Activated CD4-positive, CD25-positive, alpha-beta regulatory T cell treated with anti-CD3 and anti-CD28 coated beads, Interleukin-2, amount 50 U/mL, for 16 hours (primary cell): Measurements from ENCODE around the gene SBNO2.

Source experiments
- DNase-seq: peaks from one replicate; pipeline ENCODE4 v3.0.0-alpha.2; 2020; ENCODE audit warnings: low read depth, low spot score

Gene SBNO2

GRCh38 chr19:1089891-1090290, 84.2 kb downstream of the SBNO2 start:
- DNase-seq = no peak

DNA sequence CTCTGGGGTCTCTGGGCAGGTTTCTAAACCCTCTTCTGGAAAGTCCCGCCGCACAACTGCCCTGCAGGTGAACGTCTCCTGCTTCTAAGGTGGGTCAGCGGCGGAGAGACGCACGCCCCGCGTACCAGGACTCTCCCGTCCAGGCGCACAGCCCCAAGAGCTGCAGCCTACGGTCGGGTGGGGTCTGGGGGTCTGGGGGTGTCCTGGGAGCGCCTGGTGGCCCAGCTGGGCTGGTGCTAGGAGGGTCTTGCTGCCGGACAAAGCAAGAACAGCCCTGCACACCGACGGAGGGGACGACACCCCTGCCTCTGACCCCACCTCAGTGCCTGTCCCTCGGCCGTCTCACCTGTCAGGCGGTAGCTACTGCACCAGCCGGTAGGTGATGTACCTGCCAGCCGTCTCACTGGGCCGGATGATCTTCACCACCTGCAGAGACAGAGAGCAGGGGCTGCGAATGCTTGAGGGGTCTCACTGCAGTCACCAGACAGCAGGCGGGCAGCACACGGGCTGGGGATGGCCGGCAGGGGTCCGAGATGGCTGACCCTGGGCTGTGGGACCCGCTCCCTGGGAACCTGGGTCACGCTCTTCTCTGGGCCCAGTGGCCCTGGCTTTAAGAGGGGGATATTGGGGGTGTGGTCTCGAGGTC, 84.8 kb downstream of the SBNO2 start:
- no peak for DNase-seq

- DNase-seq = no peak
Observed at GRCh38 chr19:1088416-1089010, 85.6 kb downstream of the SBNO2 start.

- no peak for DNase-seq
Observed at GRCh38 chr19:1087813-1088415, 86.2 kb downstream of the SBNO2 start.

- DNase-seq = no peak
Observed at GRCh38 chr19:1086613-1087012, 87.5 kb downstream of the SBNO2 start.

GRCh38 chr19:1085676-1086442, 88.2 kb downstream of the SBNO2 start:
- no peak for DNase-seq

- no peak for DNase-seq
Observed at GRCh38 chr19:1085053-1085658, 88.9 kb downstream of the SBNO2 start.

GRCh38 chr19:1084024-1084868, 89.8 kb downstream of the SBNO2 start:
- no peak for DNase-seq

DNA sequence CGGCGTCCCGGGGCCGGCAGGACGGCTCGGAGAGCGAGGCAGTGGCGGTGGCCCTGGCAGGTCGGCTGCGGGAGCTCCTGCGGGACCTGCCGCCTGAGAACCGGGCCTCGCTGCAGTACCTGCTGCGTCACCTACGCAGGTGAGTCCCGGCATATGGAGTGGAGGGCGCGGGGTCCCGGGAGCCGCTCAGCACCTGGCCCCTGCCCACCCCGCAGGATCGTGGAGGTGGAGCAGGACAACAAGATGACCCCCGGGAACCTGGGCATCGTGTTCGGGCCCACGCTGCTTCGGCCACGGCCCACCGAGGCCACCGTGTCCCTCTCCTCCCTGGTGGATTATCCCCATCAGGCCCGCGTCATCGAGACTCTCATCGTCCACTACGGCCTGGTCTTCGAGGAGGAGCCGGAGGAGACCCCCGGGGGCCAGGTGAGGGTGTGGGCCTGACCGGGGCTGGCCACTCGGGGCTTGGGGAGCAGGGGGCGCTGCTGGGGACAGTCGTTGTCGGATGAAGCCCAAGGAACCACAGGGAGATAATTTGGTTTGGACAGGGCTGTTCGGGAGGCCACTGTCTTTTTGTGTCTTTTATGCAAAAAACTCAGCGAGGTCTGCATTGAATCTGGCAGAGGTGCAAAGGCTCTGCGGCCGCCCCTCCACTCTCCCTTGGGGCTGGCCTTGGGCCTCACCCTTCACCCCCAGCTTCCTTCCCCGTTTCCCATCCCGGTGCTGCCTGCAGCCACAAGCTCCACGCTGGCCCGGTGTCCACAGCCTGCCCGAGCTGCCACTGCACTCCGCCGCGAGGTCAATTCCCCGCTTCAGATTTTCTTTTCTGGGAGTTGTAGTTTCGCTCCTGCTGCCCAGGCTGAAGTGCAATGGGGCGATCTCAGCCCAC, 90.9 kb downstream of the SBNO2 start:
- no peak for DNase-seq

DNA sequence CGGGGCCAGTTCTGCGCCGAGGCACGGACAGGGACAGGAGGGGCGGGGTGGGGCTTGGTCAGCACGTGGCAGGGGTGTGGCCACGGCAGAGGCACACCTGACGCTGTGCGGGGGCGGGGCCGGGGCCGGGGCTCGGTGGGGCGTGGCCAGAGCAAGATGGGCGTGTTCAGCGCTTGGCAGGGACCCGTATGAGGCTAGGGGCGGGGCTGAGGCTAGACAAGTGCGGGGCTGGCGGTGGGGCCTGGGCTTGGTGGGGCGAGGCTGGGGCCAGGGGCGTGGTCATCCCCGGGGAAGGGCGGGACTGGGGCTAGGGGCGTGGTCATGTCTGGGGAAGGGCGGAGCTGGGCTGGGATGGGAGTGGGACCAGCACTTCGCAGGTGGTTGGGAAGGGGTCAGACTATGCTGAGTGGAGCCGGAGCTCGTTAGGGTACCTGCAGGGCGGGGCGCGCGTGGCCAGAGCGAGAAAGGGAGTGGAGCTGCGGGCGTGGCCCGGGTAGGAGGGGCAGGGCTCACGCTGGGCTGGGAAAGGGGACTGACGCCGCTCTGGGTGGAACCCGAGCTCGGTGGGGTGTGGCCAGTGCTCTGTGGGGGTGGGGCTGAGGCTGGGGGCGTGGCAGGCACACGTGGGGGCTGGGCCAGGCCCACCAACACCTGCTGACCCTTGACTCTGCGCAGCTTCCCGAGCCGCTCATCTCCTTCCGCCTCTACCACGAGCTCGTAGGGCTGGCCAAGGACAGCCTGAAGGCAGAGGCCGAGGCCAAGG, 91.7 kb downstream of the SBNO2 start:
- peak; percentile 61 for DNase-seq

DNA sequence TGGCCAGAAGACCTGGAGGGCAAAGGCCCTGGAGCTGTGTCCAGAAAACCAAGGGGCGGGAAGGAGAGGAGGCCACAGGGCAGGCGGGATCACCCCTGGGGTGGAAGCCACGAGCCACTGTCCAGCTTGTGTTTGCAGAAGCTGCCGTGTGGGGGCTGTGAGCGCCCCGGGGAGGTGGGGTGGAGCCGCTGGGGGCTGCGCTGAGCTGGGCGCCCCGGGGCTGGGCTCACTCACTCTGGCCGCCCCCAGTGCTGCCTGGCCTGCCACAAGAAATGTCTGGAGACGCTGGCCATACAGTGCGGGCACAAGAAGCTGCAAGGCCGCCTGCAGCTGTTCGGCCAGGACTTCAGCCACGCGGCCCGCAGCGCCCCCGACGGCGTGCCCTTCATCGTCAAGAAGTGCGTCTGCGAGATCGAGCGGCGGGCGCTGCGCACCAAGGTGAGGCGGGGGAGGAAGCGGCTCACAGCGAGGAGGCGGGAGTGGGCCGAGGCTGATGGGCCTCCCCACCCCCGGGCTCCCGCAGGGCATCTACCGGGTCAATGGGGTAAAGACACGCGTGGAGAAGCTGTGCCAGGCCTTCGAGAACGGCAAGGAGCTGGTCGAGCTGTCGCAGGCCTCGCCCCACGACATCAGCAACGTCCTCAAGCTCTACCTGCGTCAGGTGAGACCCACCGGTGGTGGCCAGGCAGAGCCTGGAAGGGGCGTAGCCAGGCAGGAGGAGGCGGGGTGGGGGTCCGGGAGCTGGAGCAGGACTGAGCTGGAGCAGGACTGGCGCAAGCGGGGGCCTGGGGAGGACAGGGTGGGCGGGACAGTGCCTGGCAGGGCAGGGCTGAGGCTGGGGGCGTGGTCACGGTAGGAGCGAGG, 92.5 kb downstream of the SBNO2 start:
- no peak for DNase-seq

- no peak for DNase-seq
Observed at GRCh38 chr19:1080360-1081161, 93.5 kb downstream of the SBNO2 start.

DNA sequence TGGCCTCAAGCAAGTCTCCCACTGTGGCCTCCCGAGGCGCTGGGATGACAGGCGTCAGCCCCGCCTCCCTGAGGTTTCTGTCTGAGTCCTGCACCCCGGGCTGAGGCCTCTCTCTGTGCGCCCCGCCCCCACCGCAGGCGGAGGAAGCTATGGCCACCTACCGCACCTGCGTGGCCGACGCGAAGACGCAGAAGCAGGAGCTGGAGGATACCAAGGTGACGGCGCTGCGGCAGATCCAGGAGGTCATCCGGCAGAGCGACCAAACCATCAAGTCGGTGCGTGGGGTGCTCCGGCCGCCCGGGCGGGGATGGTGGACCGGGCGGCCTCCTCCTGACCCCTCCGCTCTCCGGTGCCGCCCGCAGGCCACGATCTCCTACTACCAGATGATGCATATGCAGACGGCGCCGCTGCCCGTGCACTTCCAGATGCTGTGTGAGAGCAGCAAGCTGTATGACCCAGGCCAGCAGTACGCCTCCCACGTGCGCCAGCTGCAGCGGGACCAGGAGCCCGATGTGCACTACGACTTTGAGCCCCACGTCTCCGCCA, 94.4 kb downstream of the SBNO2 start:
- DNase-seq = no peak

DNA sequence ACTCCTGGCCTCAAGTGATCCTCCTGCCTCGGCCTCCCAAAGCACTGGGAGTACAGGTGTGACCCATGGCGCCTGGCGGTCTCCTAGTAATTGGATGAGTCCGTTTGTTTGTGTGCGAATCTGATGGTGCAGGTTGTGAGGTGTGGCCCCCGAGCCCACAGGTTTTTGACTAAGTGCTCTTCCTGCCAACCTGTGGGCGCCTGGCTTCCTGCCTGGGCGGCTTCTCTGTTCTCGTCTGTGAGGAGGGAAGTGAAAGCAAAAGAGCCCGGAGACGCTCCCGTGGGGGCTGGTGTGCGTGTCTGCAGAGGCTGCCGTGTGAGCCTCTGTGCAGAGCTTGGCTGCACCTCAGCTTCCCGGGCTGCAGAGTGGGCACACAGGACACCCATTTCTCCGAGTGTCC, 97.1 kb downstream of the SBNO2 start:
- DNase-seq = peak; percentile 86

- no peak for DNase-seq
Observed at GRCh38 chr19:1076046-1076386, 98.1 kb downstream of the SBNO2 start.

GRCh38 chr19:1074544-1075283, 99.4 kb downstream of the SBNO2 start:
- peak; percentile 87 for DNase-seq
